Psoas muscle (tissue), 8 donors: Measurements from ENCODE around the gene TNF. TPM values are rescaled to one million over a fixed set of nuclear protein-coding genes. Genes with fewer than 3 reads are reported as not detected.

ENCODE experiments used
- ATAC-seq, 4 donors: fragments of 200-7000 bp; cut with Tn5 transposase; one replicate each; pipeline ENCODE4 v1.9.1; 2020; ENCODE audit warnings: moderate library complexity in 3 of 4, mild to moderate bottlenecking in 2 of 4
- DNase-seq, 2 donors: peaks; one replicate each; pipeline ENCODE4 v3.0.0-alpha.2; 2020
- H3K27ac ChIP-seq: fragments of 200-600 bp; one replicate; pipeline ENCODE4 v1.8.0; 2022
- H3K27me3 ChIP-seq, 3 donors: fragments of 200-600 bp in 1 of 3; one replicate each; pipeline versions ENCODE4 v1.6.1 to v1.8.0; 2013 to 2022; ENCODE audit warnings: low read length in 2 of 3, mild to moderate bottlenecking in 2 of 3, moderate library complexity in 1 of 3; ENCODE audit not compliant: insufficient read depth in 3 of 3
- H3K36me3 ChIP-seq, 2 donors: fragments of 200-600 bp in 1 of 2; one replicate each; pipeline versions ENCODE4 v1.6.1 to v1.8.0; 2013 to 2022; ENCODE audit warnings: low read depth in 1 of 2, mild to moderate bottlenecking in 1 of 2, moderate library complexity in 1 of 2; ENCODE audit not compliant: insufficient read depth in 1 of 2
- H3K4me1 ChIP-seq: fragments of 200-600 bp; one replicate; pipeline ENCODE4 v1.8.0; 2022
- H3K4me3 ChIP-seq: fragments of 200-600 bp; one replicate; pipeline ENCODE4 v1.8.0; 2022; ENCODE audit warnings: mild to moderate bottlenecking
- H3K9me3 ChIP-seq: fragments of 200-600 bp; one replicate; pipeline ENCODE4 v1.8.0; 2022
- WGBS, 3 donors: extraction: QIAGEN DNeasy Blood & Tissue Kit; methylation state at CpG; one replicate each; pipeline versions ENCODE4 v1.1.6 to v1.1.7; 2013; 5-methylcytosine and 5-hydroxymethylcytosine counted together
- intact Hi-C, 2 donors: fragments of 100-400 bp; cut with DNase I; formaldehyde crosslinking; loops; one replicate each; pipeline versions ENCODE4 v1.11.0 to v1.14.2; 2022
- polyA plus RNA-seq, 3 donors: library from polyadenylated mRNA; stranded (reverse); fragments of 200-250 nt; gene quantifications; one replicate each; pipeline ENCODE4 v1.2.3, GENCODE V29; 2013
- total RNA-seq, 4 donors: library from RNA; stranded (reverse); fragmentation: NEBNext Ultra II Directional in 2 of 4; extraction: Animal tissue kit (Norgen Biotek cat#: 25700) in 2 of 4; gene quantifications; one replicate each; pipeline versions ENCODE4 v1.2.1 to v1.2.4, GENCODE V29; 2021 to 2023
- TF ChIP-seq, protein P1 (sequence below): fragments of 200-600 bp; IDR thresholded peaks from one replicate; pipeline ENCODE4 v1.8.0; 2022; ENCODE audit warnings: antibody characterized with exemption
- donor health status: healthy with polysubstance abuse.
- donor health status: DM: no; HTN: no; CAD: no; lungs with moderate emphysema.
- donor health status: Bipolar disorder and iron deficiency.
- donor health status: healthy.
- donor health status: DM: yes; HTN: yes; CAD: no.
- donor health status: DM: no; HTN: no; CAD: no.
- donor health status: DM: no; HTN: no; CAD: no.
- donor health status: DM: yes; HTN: yes; CAD: no.

Gene TNF
- total and polyA plus RNA-seq, 7 donors = 0.09 to 0.81 (median 0.34) TPM; not detected in 2

DNA sequence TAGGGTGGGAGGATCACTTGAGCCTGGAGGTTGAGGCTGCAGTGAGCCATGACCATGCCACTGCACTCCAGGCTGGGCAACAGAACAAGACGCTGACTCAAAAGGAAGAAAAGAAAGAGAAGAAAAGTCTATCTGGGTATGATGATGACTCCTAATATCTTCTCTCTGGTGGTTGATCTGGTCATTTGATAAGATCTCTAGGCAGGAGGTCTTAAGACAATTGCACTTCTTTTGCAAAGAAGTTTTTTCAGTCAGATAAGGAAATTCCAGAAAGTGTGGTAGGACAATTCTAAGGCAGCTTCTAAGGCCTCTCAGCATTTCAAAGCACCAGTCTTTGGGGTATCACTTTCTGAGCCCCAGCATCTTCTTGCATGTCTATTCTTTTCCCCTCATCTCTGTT is 32.0 kb downstream of the TNF start:
- Histone ChIP-seq H3K9me3 (no peaks in the 10 kb centered on the region), H3K27ac (no peak overlapping the region), H3K4me3 (no peak overlapping the region), H3K27me3 (no peaks in the 10 kb centered on the region), H3K4me1 (no peaks in the 10 kb centered on the region), H3K36me3 (no peaks in the 10 kb centered on the region)
- DNase-seq (no peak), ATAC-seq (no peak)
- WGBS, 3 donors = 81 to 100% (median 100%) methylated on average over 1 of the region's 1 CpG
- TF ChIP-seq, protein P1, sequence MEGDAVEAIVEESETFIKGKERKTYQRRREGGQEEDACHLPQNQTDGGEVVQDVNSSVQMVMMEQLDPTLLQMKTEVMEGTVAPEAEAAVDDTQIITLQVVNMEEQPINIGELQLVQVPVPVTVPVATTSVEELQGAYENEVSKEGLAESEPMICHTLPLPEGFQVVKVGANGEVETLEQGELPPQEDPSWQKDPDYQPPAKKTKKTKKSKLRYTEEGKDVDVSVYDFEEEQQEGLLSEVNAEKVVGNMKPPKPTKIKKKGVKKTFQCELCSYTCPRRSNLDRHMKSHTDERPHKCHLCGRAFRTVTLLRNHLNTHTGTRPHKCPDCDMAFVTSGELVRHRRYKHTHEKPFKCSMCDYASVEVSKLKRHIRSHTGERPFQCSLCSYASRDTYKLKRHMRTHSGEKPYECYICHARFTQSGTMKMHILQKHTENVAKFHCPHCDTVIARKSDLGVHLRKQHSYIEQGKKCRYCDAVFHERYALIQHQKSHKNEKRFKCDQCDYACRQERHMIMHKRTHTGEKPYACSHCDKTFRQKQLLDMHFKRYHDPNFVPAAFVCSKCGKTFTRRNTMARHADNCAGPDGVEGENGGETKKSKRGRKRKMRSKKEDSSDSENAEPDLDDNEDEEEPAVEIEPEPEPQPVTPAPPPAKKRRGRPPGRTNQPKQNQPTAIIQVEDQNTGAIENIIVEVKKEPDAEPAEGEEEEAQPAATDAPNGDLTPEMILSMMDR = no peak
- intact Hi-C loops = no loop called here

- Histone ChIP-seq H3K36me3 (no peaks in the 10 kb centered on the region), H3K4me3 (no peak overlapping the region), H3K9me3 (no peaks in the 10 kb centered on the region), H3K27me3 (no peaks in the 10 kb centered on the region), H3K27ac (no peak overlapping the region), H3K4me1 (no peaks in the 10 kb centered on the region)
- TF ChIP-seq, protein P1 = no peak
- intact Hi-C loops = no loop called here
- ATAC-seq = no peak
- whole genome bisulfite sequencing, 3 donors = 73 to 76% (median 74%) methylated on average over 8 of the region's 8 CpGs
- DNase-seq = no peak
Measured at GRCh38 chr6:31609519-31610406, 34.4 kb downstream of the TNF start.

GRCh38 chr6:31610968-31611367 is 35.6 kb downstream of the TNF start:
- TF ChIP-seq, protein P1 = no peak
- DNase-seq = no peak
- H3K27me3 ChIP-seq = no peaks in the 10 kb centered on the region
- intact Hi-C loops = no loop called here
- no peak overlapping the region for H3K27ac ChIP-seq
- H3K9me3 ChIP-seq = no peaks in the 10 kb centered on the region
- H3K36me3 ChIP-seq = no peaks in the 10 kb centered on the region
- H3K4me3 ChIP-seq = no peak overlapping the region
- 67 to 72% (median 71%) methylated on average over 4 of the region's 4 CpGs for WGBS, 3 donors
- no peaks in the 10 kb centered on the region for H3K4me1 ChIP-seq
- ATAC-seq = no peak

DNA sequence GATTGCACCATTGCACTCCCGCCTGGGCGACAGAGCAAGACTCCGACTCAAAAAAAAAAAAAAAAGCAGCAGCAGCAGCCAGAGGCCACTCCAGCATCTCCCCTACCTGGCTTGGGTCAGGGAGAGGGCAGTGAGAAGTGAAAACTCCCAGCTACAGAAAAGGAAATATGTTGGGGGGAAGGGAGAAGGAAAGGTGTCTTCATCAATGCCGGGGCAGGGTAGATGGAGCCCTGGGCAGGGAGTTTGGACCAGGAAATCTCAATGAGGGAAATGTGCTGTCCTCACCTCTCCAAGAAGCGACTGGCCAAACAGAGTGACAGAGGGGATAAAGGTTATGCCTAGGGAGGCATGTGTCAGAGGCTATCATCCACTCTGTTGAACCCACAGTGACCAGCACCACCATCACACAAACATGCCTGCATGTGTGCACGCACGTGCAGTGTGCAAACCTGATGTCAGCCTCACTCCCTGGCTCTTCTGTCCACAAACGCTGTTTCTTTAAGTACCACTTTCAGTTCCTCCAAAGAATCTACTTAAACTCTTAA is 38.8 kb downstream of the TNF start:
- Histone ChIP-seq H3K9me3 (no peaks in the 10 kb centered on the region), H3K27me3 (no peaks in the 10 kb centered on the region), H3K4me3 (no peak overlapping the region), H3K36me3 (no peaks in the 10 kb centered on the region), H3K4me1 (no peaks in the 10 kb centered on the region), H3K27ac (no peak overlapping the region)
- ATAC-seq = no peak
- TF ChIP-seq, protein P1 = no peak
- 75 to 89% (median 79%) methylated on average over 8 of the region's 8 CpGs for WGBS, 3 donors
- no peak for DNase-seq
- intact Hi-C loops = no loop called here
